NB4 (cell line): Measurements from ENCODE around the gene PLTP.

Source experiments
- DNase-seq: peaks from one replicate; pipeline ENCODE4 v3.0.0; 2010; ENCODE audit warnings: low read depth
- H3K4me3 ChIP-seq: one replicate; pipeline ENCODE4 v1.5.1; 2011; ENCODE audit warnings: mild to moderate bottlenecking, low read depth, low read length, moderate library complexity
- MYC ChIP-seq: IDR thresholded peaks from 2 replicates; pipeline ENCODE4 v1.6.1; 2011; ENCODE audit warnings: low read depth, low read length
- POLR2A ChIP-seq: IDR thresholded peaks from 2 replicates; pipeline ENCODE4 v1.6.1; 2011; ENCODE audit warnings: mild to moderate bottlenecking; ENCODE audit not compliant: insufficient read length; ENCODE audit errors: extremely low read depth
- TF ChIP-seq, protein P1 (sequence below): IDR thresholded peaks from one replicate; pipeline ENCODE4 v1.5.1; 2012; ENCODE audit warnings: low read depth, low read length
- TF ChIP-seq, protein P2 (sequence below): IDR thresholded peaks from 2 replicates; pipeline ENCODE4 v1.6.1; 2011; ENCODE audit warnings: low read depth, low read length

The PLTP gene

DNA sequence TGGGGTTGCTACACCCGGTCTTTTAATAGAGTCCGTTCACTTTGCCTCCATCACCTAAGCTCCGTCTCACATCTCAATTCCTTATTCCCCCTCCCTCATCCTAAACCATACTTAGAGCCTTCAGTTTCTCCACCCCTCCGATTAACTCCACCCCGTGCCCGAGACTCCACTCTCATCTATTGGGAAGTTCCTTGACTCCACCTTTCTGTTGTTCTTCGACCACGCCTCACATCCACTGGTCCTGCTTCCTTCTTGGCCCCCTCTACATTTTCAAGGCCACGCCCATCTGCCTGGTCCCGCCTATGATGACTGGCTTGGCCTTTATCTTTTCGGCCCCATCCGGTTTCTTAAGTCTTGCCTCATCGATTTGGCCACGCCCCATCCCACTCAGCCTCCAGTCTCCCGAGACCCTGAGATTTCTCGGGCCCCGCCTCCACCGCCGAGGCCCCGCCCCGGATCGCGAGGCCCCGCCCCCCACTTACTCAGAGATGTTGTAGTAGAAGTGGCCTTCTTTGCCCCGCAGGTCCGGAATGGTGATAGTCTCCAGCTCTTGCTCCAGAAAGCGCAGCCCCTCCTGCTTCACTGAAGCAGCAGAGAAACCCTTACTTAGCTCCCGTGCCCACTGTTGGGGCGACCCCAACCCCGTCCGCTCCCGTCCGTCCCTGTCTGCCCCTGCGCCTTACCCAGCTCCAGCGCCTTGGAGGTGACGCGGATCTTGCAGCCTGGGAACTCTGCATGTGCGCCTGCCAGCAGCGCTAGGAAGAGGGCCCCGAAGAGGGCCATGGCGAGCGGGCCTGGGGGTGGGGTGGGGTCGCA lies 1.1 kb downstream of the PLTP start:
- TF ChIP-seq POLR2A: peak; percentile 98
- peak; percentile 39; the same call in 1 of the 2 replicates for TF ChIP-seq MYC
- TF ChIP-seq, protein P1, sequence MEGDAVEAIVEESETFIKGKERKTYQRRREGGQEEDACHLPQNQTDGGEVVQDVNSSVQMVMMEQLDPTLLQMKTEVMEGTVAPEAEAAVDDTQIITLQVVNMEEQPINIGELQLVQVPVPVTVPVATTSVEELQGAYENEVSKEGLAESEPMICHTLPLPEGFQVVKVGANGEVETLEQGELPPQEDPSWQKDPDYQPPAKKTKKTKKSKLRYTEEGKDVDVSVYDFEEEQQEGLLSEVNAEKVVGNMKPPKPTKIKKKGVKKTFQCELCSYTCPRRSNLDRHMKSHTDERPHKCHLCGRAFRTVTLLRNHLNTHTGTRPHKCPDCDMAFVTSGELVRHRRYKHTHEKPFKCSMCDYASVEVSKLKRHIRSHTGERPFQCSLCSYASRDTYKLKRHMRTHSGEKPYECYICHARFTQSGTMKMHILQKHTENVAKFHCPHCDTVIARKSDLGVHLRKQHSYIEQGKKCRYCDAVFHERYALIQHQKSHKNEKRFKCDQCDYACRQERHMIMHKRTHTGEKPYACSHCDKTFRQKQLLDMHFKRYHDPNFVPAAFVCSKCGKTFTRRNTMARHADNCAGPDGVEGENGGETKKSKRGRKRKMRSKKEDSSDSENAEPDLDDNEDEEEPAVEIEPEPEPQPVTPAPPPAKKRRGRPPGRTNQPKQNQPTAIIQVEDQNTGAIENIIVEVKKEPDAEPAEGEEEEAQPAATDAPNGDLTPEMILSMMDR: no peak
- TF ChIP-seq, protein P2, sequence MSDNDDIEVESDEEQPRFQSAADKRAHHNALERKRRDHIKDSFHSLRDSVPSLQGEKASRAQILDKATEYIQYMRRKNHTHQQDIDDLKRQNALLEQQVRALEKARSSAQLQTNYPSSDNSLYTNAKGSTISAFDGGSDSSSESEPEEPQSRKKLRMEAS: no peak
- H3K4me3 ChIP-seq: peak overlapping the region; percentile 87
- peak; percentile 100 for DNase-seq

DNA sequence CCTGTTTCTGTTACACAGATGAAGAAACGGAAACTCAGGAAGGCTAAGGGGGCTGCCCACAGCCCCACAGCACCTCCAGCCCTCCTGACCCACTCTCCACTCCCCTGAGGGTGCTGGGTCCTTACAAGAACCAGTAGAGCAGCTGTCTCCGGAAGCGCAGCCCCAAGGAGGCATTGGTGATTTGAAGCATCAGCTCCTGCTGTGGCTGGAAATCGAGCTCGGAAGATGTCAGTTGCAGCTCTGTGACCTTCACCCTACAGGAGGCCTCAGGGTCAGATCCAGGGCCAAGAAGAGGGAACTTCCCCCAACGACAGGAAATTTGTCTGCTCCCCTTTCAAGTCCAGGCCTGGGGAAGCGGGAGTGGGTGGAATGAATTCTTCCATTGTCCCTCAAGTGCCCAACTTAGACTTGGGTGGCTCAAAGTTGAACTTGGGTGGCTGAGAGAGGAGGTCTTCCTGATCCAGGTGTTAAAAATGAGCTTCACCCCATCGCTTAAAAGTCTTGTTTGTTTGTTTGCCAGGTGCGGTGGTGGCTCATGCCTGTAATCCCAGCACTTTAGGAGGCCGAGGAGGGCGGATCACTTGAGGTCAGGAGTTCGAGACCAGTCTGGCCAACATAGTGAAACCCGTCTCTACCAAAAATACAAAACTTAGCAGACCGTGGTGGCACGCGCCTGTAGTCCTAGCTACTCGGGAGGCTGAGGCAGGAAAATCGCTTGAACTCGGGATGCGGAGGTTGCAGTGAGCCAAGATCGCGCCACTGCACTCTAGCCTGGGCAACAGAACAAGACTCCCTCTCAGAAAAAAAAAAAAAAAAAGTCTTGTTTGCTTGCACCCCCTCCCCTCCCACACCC lies 1.9 kb downstream of the PLTP start:
- peak; percentile 43 for DNase-seq
- H3K4me3 ChIP-seq: peak overlapping the region; percentile 21
- TF ChIP-seq, protein P1: no peak
- no peak for TF ChIP-seq POLR2A
- TF ChIP-seq, protein P2: no peak
- no peak for TF ChIP-seq MYC

DNA sequence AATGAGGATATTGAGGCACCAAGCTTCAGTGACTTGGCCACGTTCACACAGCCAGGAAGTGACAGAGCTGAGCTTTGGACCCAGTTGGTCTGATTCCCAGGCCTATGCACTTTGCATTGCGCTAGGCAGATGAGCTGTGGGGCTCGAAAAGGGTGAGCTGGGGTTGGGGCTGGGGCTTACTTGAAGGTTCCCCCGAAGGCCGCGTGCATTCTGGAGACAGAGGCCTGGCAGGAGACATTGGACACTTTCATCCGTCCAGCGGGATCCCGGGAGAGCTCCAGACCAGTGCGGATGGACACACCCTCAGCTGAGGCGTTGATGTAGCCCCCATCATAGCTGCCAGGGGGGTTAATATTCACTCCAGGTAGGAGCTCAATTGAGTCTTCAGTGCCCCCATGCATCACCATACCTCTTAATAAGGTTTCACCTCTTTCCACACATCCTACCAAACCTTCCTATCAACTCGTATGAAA lies 2.6 kb downstream of the PLTP start:
- no peak overlapping the region for H3K4me3 ChIP-seq
- DNase-seq: no peak
- TF ChIP-seq MYC (no peak), POLR2A (no peak)
- TF ChIP-seq, protein P2: no peak
- TF ChIP-seq, protein P1: no peak

DNA sequence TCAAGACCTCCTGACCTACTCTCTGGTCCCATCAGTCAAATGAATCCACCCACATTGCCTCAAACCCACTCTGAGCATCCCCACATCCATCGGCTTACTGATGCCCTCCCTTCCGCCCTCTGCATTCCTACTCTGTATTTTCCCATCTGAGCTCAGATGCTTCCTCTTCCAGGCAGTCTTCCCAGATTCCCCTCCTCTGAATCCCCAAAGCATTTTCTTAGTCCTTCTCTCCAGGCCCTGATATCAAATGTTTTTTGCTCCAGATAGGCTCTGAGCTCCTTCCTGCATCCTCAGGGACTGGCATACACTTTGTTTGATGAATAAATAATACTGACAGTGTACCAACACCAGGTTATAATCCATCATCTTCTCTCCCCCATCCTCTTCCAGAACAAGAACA lies 3.9 kb downstream of the PLTP start:
- no peak for DNase-seq
- TF ChIP-seq, protein P2: no peak
- no peak for TF ChIP-seq POLR2A
- TF ChIP-seq, protein P1: no peak
- TF ChIP-seq MYC: no peak
- H3K4me3 ChIP-seq: no peak overlapping the region

DNA sequence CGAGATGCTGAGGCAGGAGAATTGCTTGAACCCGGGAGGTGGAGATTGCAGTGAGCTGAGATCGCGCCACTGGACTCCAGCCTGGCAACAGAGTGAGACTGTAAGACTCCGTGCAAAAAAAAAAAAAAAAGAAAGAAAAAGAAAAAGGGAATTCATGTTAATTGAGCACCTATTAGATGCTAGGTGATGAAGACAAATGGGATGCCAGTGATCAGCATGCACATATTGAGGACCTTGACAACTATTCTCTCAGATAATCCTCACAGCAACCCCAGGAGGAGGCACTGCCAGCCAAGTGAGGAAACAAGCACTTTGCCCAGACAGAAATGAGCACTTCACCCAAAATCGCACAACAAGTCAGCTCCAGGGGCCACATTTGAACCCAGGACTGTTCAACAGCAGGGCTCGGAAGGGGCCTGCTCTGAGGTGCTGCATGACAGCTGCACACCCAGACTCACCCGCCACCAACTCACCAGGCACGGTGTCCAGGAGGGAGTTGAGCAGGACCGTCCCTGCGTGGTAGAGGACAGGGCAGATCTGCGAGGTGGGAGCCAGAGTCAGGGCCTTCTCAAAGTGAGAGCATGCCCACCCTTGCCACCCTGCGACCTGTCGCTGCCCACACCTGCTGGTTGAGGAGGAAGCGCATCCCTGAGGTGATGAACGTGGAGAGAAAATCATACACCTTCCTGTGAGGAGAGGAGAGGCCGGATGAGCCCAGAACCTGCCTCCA lies 4.6 kb downstream of the PLTP start:
- DNase-seq: no peak
- TF ChIP-seq POLR2A (no peak), MYC (no peak)
- TF ChIP-seq, protein P1: no peak
- TF ChIP-seq, protein P2: no peak
- H3K4me3 ChIP-seq: no peak overlapping the region
